Fibroblast of lung (primary cell): ENCODE data around the gene ZSCAN26.

Source experiments
- CTCF ChIP-seq, 2 donors: IDR thresholded peaks in 1 of 2; conservative IDR thresholded peaks in 1 of 2; 1 replicate in 1 of 2; 2 replicates in 1 of 2; pipeline ENCODE4 v1.5.1; 2011 to 2012; ENCODE audit warnings: low read length in 2 of 2, control low read depth in 1 of 2, inconsistent platforms in 1 of 2, low read depth in 1 of 2, mild to moderate bottlenecking in 1 of 2
- EZH2 ChIP-seq: IDR thresholded peaks from 2 replicates; pipeline ENCODE4 v1.5.1; 2012; ENCODE audit warnings: low read length, control low read depth, mild to moderate bottlenecking; ENCODE audit errors: missing control alignments

GRCh38 chr6:28295326-28295725 is 28.4 kb downstream of the ZSCAN26 start:
- TF ChIP-seq CTCF (conservative IDR thresholded peaks at IDR 0.05 in 1 of 2, IDR thresholded peaks at IDR 0.05 in 1 of 2; ENCODE audit: low read depth in 1 of 2, low read length in 2 of 2) (no peak), EZH2 (no peak)
